ENCODE measurements around the gene ZBTB7A. TPM values are rescaled to one million over a fixed set of nuclear protein-coding genes. Genes with fewer than 3 reads are reported as not detected.

The ZBTB7A gene
- total RNA-seq, 1 donor from 2014 or later = 21.0 TPM

DNA sequence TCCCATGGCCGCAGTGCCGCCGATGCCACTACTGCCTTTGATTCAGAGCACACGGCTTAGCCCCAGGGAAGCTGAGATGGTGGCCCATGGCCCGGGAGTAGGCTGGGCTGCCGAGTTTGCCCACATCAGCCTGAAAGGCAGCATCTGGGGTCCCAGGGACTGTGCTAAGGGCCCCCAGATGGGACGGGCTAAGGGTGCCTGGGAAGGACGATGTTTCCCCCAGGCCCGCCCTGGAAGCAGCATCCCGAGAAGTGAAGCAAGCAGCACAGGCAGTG is 34.7 kb upstream of the ZBTB7A start:
- no peaks in the 10 kb centered on the region for H3K9me3 Mint-ChIP-seq
- peaks cover 3% of the 10 kb centered on the region for H3K36me3 Mint-ChIP-seq
- no peak overlapping the region for H3K4me3 Mint-ChIP-seq
- no peak overlapping the region for H3K27ac Mint-ChIP-seq
- DNase-seq (ENCODE audit: extremely low spot score, unreplicated experiment) = no peak
- TF ChIP-seq, protein P1, sequence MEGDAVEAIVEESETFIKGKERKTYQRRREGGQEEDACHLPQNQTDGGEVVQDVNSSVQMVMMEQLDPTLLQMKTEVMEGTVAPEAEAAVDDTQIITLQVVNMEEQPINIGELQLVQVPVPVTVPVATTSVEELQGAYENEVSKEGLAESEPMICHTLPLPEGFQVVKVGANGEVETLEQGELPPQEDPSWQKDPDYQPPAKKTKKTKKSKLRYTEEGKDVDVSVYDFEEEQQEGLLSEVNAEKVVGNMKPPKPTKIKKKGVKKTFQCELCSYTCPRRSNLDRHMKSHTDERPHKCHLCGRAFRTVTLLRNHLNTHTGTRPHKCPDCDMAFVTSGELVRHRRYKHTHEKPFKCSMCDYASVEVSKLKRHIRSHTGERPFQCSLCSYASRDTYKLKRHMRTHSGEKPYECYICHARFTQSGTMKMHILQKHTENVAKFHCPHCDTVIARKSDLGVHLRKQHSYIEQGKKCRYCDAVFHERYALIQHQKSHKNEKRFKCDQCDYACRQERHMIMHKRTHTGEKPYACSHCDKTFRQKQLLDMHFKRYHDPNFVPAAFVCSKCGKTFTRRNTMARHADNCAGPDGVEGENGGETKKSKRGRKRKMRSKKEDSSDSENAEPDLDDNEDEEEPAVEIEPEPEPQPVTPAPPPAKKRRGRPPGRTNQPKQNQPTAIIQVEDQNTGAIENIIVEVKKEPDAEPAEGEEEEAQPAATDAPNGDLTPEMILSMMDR (conservative IDR thresholded peaks at IDR 0.05) = no peak
- no peaks in the 10 kb centered on the region for H3K27me3 Mint-ChIP-seq
- H3K4me1 Mint-ChIP-seq (ENCODE audit: unreplicated experiment) = no peaks in the 10 kb centered on the region

DNA sequence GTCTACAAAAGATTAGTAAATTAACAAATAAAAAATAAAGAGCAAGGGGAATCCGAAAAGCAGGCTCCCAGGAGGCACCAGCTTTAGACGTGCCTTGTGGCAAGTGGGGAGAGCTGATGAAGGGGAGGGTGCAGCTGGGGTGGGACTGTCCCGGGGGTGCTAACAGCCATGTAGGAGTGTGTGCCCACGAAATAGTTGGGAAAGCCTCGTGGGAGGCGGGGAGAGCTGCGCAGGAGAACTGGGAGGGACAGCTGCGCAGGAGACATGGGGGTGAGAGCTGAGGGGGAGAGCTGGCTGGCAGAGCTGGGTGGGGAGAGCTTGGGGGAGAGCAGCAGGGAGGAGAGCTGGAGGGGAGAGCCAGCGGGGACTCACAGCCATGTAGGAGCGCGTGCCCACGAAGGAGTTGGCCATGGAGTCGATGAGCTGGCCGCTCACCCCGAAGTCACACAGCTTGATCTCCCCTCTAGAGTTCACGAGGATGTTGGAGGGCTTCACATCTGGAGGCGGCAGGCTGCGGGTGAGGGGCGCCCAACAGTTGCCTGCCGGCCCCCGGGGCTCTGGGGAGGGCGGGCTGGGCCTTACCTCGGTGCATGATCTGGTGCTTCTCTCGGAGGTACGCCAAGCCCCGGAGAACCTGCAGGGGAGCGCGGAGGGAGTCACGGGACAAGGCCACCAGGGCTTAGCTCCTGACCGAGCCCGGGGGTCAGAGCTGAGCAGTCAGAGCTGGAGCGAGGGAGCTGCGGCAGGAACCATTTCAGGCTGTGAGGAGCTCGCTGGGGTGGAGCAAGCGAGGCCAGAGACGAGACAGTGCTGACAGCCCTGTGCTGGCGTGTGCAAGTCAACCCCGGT is 34.2 kb upstream of the ZBTB7A start:
- Mint-ChIP-seq H3K4me1 (ENCODE audit: unreplicated experiment) (no peaks in the 10 kb centered on the region), H3K27ac (no peak overlapping the region), H3K27me3 (no peaks in the 10 kb centered on the region), H3K36me3 (peaks cover 3% of the 10 kb centered on the region), H3K9me3 (no peaks in the 10 kb centered on the region), H3K4me3 (no peak overlapping the region)
- TF ChIP-seq, protein P1 (conservative IDR thresholded peaks at IDR 0.05) = no peak
- no peak for DNase-seq (ENCODE audit: extremely low spot score, unreplicated experiment)

DNA sequence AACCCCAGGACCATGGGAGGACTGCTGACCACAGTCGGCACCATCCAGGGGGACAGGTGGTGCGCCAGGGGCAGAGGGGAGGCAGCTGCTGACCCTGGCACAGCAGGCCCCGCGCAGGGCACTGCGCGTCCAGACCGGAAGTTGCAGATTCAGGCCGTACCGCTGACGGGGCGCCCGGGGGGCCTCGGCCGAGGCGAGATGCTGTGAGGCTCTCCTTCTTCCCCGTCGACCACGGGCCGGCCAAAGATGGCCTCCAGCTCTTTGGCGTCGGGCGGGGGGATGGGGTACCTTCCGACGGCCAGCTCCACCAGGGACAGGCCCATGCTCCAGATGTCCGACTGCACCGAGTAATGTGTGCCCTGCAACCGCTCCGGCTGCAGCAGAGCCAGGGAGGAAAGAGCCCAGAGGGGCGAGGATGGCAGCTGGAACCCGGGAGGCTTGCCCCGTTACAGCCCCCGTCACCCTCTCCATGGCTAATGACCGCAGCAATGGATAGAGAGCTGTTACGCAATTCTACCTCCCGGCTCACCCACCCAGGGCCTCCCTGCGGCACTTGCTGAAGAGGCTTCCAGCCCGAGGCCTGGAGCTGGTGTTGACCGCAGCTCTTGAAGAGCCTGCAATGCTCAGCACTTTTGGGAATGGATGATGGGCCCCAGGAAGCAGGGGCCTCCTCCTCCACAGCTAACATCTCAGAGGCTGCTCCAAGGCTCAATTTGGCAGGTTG is 32.5 kb upstream of the ZBTB7A start:
- TF ChIP-seq, protein P1 (conservative IDR thresholded peaks at IDR 0.05) = no peak
- Mint-ChIP-seq H3K27me3 (no peaks in the 10 kb centered on the region), H3K9me3 (no peaks in the 10 kb centered on the region), H3K4me1 (ENCODE audit: unreplicated experiment) (no peaks in the 10 kb centered on the region), H3K27ac (no peak overlapping the region), H3K36me3 (no peaks in the 10 kb centered on the region), H3K4me3 (no peak overlapping the region)
- no peak for DNase-seq (ENCODE audit: extremely low spot score, unreplicated experiment)

DNA sequence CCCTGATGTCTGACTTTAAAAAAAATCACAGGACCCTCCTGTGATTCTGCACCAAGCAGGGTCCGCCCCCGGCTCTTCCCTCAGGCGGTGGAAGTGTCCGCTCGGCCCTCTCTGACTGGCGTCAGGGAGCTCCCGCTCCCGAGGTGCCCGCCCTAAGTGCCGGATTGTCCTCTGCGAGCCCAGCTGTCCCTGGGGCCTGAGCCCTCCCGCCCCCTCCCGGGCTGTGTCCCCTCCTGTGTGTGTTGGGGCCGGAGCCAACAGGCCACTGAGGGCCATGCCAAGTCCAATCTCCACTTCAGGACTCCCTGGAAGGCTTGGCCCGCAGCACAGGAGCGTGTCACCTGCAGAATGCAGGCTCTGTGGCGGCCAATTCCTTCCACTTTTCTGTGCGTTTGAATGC is 31.8 kb upstream of the ZBTB7A start:
- DNase-seq (ENCODE audit: extremely low spot score, unreplicated experiment) = no peak
- no peak overlapping the region for H3K27ac Mint-ChIP-seq
- H3K36me3 Mint-ChIP-seq = no peaks in the 10 kb centered on the region
- no peak overlapping the region for H3K4me3 Mint-ChIP-seq
- H3K9me3 Mint-ChIP-seq = no peaks in the 10 kb centered on the region
- no peaks in the 10 kb centered on the region for H3K27me3 Mint-ChIP-seq
- H3K4me1 Mint-ChIP-seq (ENCODE audit: unreplicated experiment) = no peaks in the 10 kb centered on the region
- TF ChIP-seq, protein P1 (conservative IDR thresholded peaks at IDR 0.05) = no peak

DNA sequence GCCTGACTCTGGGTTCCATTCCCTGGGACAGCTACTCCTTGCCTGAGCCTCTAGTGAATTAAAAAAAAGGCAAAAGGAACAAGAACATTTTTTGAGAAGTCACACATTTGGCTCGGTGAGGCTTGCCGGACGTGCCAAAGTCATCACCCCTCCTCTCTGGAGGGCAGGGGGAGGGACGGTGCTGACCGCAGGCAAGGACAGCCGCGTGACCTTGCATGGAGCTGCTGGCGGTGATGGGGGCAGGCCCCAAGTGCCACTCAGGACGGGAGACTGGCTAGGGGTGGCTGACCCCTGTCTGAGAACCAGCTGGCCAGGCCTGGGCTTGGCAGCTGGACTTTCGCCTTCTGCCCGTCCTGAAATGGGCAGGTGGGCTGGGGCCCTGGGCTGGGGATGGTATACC is 30.8 kb upstream of the ZBTB7A start:
- Mint-ChIP-seq H3K27ac (no peak overlapping the region), H3K4me3 (no peak overlapping the region), H3K36me3 (no peaks in the 10 kb centered on the region)

More for the DNA sequence above, 30.8 kb upstream of the ZBTB7A start:
- Mint-ChIP-seq H3K27me3 (no peaks in the 10 kb centered on the region), H3K4me1 (ENCODE audit: unreplicated experiment) (no peaks in the 10 kb centered on the region), H3K9me3 (no peaks in the 10 kb centered on the region)
- TF ChIP-seq, protein P1 (conservative IDR thresholded peaks at IDR 0.05) = no peak
- no peak for DNase-seq (ENCODE audit: extremely low spot score, unreplicated experiment)

Measured in type B pancreatic cell (in vitro differentiated cells).